GM12872 (cell line): ENCODE data around the gene TPK1.

Experiments
- CTCF ChIP-seq: IDR thresholded peaks from 3 replicates; pipeline ENCODE4 v1.5.1; 2011; ENCODE audit warnings: low read depth, mild to moderate bottlenecking, low read length, moderate library complexity; ENCODE audit not compliant: insufficient read depth

The TPK1 gene

DNA sequence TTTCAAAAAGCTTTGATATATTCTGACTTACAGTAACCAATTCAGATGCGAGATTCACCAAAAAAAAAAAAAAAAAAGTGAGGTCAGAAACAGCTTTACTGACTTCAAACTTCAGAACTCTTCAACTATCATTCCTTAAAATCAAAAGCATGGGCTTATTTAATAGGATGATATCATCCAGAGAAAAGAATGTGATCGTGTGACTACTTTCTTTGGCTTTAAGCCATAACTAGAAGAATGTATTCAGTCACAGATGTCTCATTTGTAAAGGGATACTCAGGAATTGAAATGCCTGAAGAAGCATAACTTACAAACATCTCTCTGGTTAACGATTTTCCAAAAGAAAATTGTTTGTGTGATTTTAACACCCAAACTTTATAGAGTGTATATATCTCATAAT is 11.5 kb downstream of the TPK1 start:
- no peak for TF ChIP-seq CTCF

DNA sequence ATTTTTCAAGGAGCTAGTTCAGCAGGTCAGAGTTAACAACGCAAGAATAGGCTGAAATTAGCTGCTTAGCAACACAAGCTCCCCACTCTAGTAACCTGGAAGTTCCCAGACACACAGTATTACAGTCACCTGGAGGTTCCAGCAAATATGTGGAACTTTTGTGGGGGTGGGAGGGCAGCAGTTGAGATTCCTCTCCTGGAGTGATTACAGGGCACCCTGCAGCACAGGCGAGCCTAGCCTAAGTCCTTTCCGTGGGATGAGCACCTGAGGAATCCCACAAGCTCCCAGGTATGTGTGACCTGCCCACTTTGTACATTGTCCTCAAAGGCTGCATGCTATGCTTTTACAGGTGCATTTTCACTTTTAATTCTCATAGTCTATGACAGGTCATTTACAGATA is 13.6 kb downstream of the TPK1 start:
- TF ChIP-seq CTCF, result no peak

DNA sequence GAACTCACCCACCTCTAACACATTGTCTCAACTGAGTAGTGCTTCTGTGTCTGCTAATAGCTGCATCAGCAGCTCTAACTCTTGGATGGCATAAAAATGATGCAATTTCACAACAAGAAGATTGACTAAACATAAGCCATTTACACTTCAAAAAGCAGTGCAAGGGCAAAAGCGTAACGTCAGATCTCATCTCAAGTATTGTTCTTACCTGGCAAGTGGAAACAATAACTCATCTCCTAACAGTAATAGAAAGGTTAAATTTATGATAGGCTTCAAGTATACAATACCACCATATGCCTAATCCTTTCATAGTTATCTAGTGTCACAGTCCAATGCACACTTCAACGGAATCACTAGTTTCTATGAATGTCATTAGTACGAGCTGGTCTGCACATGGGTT is 14.8 kb downstream of the TPK1 start:
- TF ChIP-seq CTCF, result no peak

DNA sequence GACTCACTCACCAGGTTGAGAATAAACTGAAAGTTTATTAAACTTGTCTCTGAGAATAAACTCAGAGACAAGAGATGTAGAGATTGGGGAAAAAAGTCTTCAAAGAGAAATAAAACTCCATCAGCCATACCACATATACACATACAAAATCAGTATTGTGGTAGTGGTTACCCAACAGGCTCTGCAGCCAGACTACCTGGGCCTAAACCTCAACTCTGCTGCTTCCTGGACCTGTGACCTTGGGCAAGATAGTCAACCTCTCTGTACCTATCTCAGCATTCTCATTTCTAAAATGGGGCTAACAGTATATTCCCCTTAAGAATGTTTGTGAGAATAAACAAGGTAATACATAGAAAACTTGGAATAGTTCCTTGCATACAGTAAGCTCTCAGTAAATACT is 15.3 kb downstream of the TPK1 start:
- no peak for TF ChIP-seq CTCF

GRCh38 chr7:144819566-144819965 is 16.3 kb downstream of the TPK1 start:
- TF ChIP-seq CTCF, result no peak

DNA sequence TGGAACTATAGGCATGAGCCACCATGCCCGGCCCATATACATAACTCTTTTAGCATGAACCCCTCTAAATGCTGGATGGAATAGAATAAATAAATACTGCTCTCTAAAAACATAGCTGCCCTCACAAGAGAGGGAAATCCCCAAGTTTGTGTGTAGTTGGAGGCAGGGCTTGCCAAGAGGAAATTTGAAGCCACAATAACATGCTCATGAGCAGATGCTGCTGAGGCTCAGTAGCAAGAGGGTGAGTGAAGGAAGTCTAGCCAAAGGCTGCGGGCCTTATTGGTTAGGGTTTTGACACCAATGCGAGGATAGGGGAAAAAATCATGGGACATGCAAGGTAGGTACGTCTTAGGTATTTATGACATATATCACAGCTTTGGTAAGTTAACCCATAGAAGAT is 17.3 kb downstream of the TPK1 start:
- TF ChIP-seq CTCF, result no peak

GRCh38 chr7:144817001-144817400 is 18.9 kb downstream of the TPK1 start:
- TF ChIP-seq CTCF, result no peak

DNA sequence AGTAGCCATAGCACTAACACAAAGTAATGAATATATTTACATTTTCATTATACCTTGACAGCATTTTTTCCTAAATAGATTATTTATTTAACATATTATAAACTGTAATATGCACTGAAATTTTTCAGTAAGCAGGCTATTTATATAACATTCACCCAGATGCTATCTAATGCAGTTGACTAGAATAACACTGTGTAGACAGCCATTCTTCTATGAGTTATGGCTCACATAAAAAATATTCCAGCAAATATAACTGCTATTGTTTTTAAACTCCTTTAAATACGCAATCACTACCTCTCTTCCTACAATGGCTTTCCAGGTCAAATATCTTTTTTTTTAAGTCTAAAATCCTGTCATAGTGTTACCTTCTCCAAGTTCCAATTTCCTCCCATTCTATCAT is 21.6 kb downstream of the TPK1 start:
- no peak for TF ChIP-seq CTCF
